Spleen (tissue), 11 donors: Measurements from ENCODE around the gene ABCE1. TPM values are rescaled to one million over a fixed set of nuclear protein-coding genes. Genes with fewer than 3 reads are reported as not detected.

Experiments used
- DNase-seq: peaks from one replicate; pipeline ENCODE4 v3.0.0-alpha.2; 2020
- H3K27ac ChIP-seq, 8 donors: fragments of 200-600 bp; sonication (generic) in 7 of 8; 1 replicate in 4 of 8; 2 replicates in 4 of 8; pipeline versions ENCODE4 v1.5.0 to v1.8.0; 2016 to 2021; ENCODE audit warnings: inconsistent platforms in 4 of 8, mild to moderate bottlenecking in 4 of 8, moderate library complexity in 1 of 8
- H3K27me3 ChIP-seq, 7 donors: fragments of 200-600 bp; sonication (generic) in 6 of 7; replicated peaks in 1 of 7; 1 replicate in 4 of 7; 2 replicates in 3 of 7; pipeline versions ENCODE4 v1.5.0 to v1.8.0; 2016 to 2021; ENCODE audit warnings: inconsistent platforms in 3 of 7, mild to moderate bottlenecking in 1 of 7
- H3K36me3 ChIP-seq, 6 donors: fragments of 200-600 bp; sonication (generic) in 5 of 6; 1 replicate in 4 of 6; 2 replicates in 2 of 6; pipeline versions ENCODE4 v1.5.0 to v1.8.0; 2016 to 2021; ENCODE audit warnings: inconsistent platforms in 2 of 6
- H3K4me1 ChIP-seq, 6 donors: fragments of 200-600 bp; sonication (generic) in 5 of 6; 1 replicate in 3 of 6; 2 replicates in 3 of 6; pipeline versions ENCODE4 v1.5.0 to v1.8.0; 2016 to 2021; ENCODE audit warnings: inconsistent platforms in 3 of 6
- H3K4me3 ChIP-seq, 8 donors: fragments of 200-600 bp; sonication (generic) in 7 of 8; 1 replicate in 4 of 8; 2 replicates in 4 of 8; pipeline versions ENCODE4 v1.5.0 to v1.8.0; 2016 to 2021; ENCODE audit warnings: inconsistent platforms in 4 of 8, mild to moderate bottlenecking in 4 of 8, moderate library complexity in 2 of 8
- H3K9me3 ChIP-seq, 8 donors: fragments of 200-600 bp; sonication (generic) in 7 of 8; 1 replicate in 4 of 8; 2 replicates in 4 of 8; pipeline versions ENCODE4 v1.5.0 to v1.8.0; 2016 to 2021; ENCODE audit warnings: inconsistent platforms in 4 of 8
- POLR2A ChIP-seq, 3 donors: fragments of 450-650 bp; IDR thresholded peaks; one replicate each; pipeline ENCODE4 v1.5.1; 2017; ENCODE audit warnings: antibody characterized with exemption in 3 of 3, mild to moderate bottlenecking in 1 of 3
- POLR2AphosphoS5 ChIP-seq, 3 donors: sonication (generic); formaldehyde crosslinking; IDR thresholded peaks; one replicate each; pipeline ENCODE4 v1.5.1; 2017; ENCODE audit warnings: antibody characterized with exemption in 3 of 3
- WGBS, 5 donors: extraction: QIAGEN DNeasy Blood & Tissue Kit in 3 of 5; methylation state at CpG; one replicate each; pipeline versions ENCODE4 v1.1.5 to v1.1.7; 2013 to 2018; 5-methylcytosine and 5-hydroxymethylcytosine counted together
- intact Hi-C: fragments of 100-400 bp; cut with DNase I; formaldehyde crosslinking; loops from one replicate; pipeline ENCODE4 v1.15.0; 2023; ENCODE audit warnings: low total_unique reads
- polyA plus RNA-seq, 3 donors: library from polyadenylated mRNA; stranded (reverse); fragments of 200-250 nt; gene quantifications; one replicate each; pipeline ENCODE4 v1.2.1, GENCODE V29; 2013
- total RNA-seq, 7 donors: library from RNA; depleted of rRNA in 3 of 7; stranded (reverse); fragments of >200 nt in 3 of 7; fragmentation: NEBNext Ultra II Directional in 4 of 7; extraction: Animal tissue kit (Norgen Biotek cat#: 25700) in 4 of 7; gene quantifications; one replicate each; pipeline versions ENCODE4 v1.1.0 to v1.2.1, GENCODE V29; 2016 to 2021
- TF ChIP-seq, protein P1 (sequence below), 11 experiments: fragments of 200-600 bp in 7 of 11; fragments of 450-650 bp in 4 of 11; sonication (generic) in 4 of 11; IDR thresholded peaks in 8 of 11; conservative IDR thresholded peaks in 3 of 11; 1 replicate in 7 of 11; 2 replicates in 4 of 11; pipeline versions ENCODE4 v1.4.0 to v1.8.0; 2016 to 2021; ENCODE audit warnings: antibody characterized with exemption in 11 of 11, inconsistent platforms in 4 of 11, mild to moderate bottlenecking in 1 of 11
- donor health status: healthy with polysubstance abuse.
- donor health status: DM: no; HTN: no; CAD: no; lungs with moderate emphysema.
- donor health status: DM: no; HTN: no; CAD: no.
- donor health status: Bipolar disorder and iron deficiency.
- donor health status: healthy.
- donor health status: DM: no; HTN: no; CAD: no.
- donor health status: DM: yes; HTN: yes; CAD: no.

The ABCE1 gene
- total and polyA plus RNA-seq, 10 donors = 16.9 to 83.5 (median 54.1) TPM

DNA sequence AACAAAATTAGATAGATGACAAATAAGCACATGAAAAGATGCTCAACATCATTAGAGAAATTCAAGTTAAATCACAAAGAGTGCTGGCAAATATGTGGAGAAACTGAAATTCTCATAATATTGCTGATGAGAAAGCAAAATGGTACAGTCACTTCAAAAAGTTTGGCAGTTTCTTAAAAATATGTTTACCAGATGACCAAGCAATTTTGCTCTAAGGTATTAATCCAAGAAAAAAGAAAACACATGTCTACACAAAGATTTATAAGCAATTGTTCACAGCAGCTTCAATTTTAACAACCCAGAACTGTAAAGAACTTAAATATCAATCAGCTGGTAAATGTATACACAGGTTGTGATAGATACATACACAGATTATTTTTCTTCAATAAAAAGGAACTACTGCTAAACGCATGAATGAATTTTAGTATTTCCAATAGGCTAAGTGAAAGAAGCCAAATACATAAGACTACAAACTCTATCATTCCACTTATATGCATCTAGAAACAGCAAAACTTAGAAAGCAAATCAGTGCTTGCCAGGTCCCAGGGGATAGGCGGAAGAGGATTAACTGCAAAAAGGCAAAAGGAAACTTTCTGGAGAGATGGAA is 70.6 kb downstream of the ABCE1 start:
- H3K4me3 ChIP-seq = no peak overlapping the region
- WGBS, 5 donors = 84 to 98% (median 89%) methylated on average over 2 of the region's 2 CpGs
- H3K4me1 ChIP-seq = peaks cover 0 to 44% (median 10%) of the 10 kb centered on the region in 6 donors
- DNase-seq = no peak
- intact Hi-C loops = no loop called here
- H3K27me3 ChIP-seq = no peaks in the 10 kb centered on the region
- no peaks in the 10 kb centered on the region for H3K9me3 ChIP-seq
- TF ChIP-seq, protein P1, sequence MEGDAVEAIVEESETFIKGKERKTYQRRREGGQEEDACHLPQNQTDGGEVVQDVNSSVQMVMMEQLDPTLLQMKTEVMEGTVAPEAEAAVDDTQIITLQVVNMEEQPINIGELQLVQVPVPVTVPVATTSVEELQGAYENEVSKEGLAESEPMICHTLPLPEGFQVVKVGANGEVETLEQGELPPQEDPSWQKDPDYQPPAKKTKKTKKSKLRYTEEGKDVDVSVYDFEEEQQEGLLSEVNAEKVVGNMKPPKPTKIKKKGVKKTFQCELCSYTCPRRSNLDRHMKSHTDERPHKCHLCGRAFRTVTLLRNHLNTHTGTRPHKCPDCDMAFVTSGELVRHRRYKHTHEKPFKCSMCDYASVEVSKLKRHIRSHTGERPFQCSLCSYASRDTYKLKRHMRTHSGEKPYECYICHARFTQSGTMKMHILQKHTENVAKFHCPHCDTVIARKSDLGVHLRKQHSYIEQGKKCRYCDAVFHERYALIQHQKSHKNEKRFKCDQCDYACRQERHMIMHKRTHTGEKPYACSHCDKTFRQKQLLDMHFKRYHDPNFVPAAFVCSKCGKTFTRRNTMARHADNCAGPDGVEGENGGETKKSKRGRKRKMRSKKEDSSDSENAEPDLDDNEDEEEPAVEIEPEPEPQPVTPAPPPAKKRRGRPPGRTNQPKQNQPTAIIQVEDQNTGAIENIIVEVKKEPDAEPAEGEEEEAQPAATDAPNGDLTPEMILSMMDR (IDR thresholded peaks at IDR 0.05 in 8 of 11, conservative IDR thresholded peaks at IDR 0.05 in 3 of 11) = no peak
- TF ChIP-seq POLR2A (IDR thresholded peaks at IDR 0.05) (no peak), POLR2AphosphoS5 (IDR thresholded peaks at IDR 0.05) (no peak)
- peaks cover 0 to 93% (median 33%) of the 10 kb centered on the region in 6 donors for H3K36me3 ChIP-seq
- peak overlapping the region in 1 of 8 donors; percentile 2 for H3K27ac ChIP-seq

DNA sequence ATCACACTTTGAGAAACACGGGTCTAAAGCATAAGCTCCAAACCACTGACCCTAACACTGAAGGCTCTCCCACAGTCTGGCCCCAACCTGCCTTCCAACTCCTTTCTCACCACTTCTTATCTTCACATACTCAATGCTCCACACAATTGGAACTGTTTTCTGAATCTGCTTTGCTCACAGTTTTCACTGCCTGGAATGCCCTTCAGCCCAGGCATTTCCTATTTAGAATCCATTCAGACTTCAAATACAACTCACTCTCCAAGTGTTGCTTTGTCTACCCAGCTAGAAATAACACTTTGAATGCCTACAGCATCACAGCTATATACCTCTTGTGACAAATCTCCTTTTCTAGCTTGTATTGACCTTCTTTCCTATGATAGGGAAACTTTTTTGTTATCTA is 72.1 kb downstream of the ABCE1 start:
- intact Hi-C loops = no loop called here
- Histone ChIP-seq H3K4me3 (no peak overlapping the region), H3K4me1 (peaks cover 0 to 59% (median 14%) of the 10 kb centered on the region in 6 donors), H3K9me3 (no peaks in the 10 kb centered on the region), H3K27me3 (no peaks in the 10 kb centered on the region), H3K36me3 (peaks cover 0 to 85% (median 32%) of the 10 kb centered on the region in 6 donors), H3K27ac (no peak overlapping the region)
- 89 to 95% (median 93%) methylated on average over 1 of the region's 1 CpG for WGBS, 5 donors
- no peak for DNase-seq
- TF ChIP-seq, protein P1 (IDR thresholded peaks at IDR 0.05 in 8 of 11, conservative IDR thresholded peaks at IDR 0.05 in 3 of 11) = no peak
- TF ChIP-seq POLR2A (IDR thresholded peaks at IDR 0.05) (no peak), POLR2AphosphoS5 (IDR thresholded peaks at IDR 0.05) (no peak)

DNA sequence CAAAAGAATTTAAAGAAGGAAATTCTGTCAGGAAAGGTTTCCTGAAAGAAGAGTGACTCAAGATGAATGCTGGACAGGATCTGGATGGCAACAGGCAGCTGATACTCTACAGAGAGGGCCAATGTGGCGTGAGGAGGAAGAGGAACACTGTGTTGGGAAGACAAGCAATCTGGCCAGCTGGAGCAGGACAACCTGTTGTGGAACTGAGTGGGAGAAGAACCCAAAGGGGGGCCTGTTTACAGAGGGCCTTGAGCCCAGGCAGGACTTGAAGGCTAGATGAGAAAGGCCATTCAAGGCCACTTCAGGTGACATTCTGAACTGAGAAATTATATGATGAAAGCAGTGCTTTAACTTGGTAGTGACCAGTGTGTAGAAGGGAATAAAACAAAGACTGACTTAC is 73.8 kb downstream of the ABCE1 start:
- Histone ChIP-seq H3K4me1 (peaks cover 14 to 76% (median 31%) of the 10 kb centered on the region in 6 donors), H3K36me3 (peaks cover 0 to 69% (median 30%) of the 10 kb centered on the region in 6 donors), H3K4me3 (no peak overlapping the region), H3K27me3 (no peaks in the 10 kb centered on the region), H3K9me3 (no peaks in the 10 kb centered on the region), H3K27ac (no peak overlapping the region)
- 60 to 89% (median 84%) methylated on average over 1 of the region's 1 CpG for WGBS, 5 donors
- TF ChIP-seq POLR2A (IDR thresholded peaks at IDR 0.05) (no peak), POLR2AphosphoS5 (IDR thresholded peaks at IDR 0.05) (no peak)
- TF ChIP-seq, protein P1 (IDR thresholded peaks at IDR 0.05 in 8 of 11, conservative IDR thresholded peaks at IDR 0.05 in 3 of 11) = no peak
- DNase-seq = no peak
- intact Hi-C loops = no loop called here

DNA sequence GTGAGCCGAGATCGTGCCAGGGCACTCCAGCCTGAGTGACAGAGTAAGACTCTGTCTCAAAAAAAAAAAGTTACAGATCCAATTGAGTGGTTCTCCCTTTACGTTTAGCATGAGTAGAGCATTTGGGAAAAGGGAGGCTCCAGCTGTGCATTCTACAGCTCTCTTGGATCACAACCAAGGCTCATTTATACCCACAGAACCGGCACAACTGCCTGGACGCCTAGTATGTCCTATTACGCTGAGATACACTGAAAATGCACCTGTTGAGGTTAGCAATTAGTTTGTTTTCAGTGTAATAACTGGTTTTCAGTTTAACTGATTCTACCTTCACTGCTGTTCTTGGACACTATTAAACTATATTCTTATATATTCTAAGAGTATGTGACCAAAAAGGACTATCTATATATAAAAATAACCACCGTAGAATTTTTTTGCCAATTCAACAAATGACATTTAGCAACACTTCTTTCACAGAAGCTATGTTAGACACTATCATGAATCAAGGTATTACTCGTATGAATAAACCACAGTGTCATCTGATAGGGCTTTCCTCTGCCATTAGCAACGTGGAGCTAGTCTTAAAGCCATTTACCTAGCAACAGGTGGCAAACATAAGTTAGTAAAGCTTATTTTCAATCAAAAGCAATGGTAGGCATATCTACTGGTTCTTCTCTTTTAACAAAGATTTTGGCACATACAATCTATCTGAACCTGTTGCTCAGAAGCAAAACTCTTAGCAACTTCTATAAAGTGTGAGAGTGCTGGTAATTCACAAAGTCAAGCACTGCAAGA is 78.7 kb downstream of the ABCE1 start:
- Histone ChIP-seq H3K27ac (peak overlapping the region; percentile 29 to 100 (median 98)), H3K27me3 (no peaks in the 10 kb centered on the region), H3K36me3 (peaks cover 0 to 24% (median 5%) of the 10 kb centered on the region in 6 donors), H3K4me1 (peaks cover 32 to 85% (median 48%) of the 10 kb centered on the region in 6 donors), H3K4me3 (peak overlapping the region in 5 of 8 donors; percentile 70 to 79 (median 72)), H3K9me3 (no peaks in the 10 kb centered on the region)
- TF ChIP-seq, protein P1 (IDR thresholded peaks at IDR 0.05 in 8 of 11, conservative IDR thresholded peaks at IDR 0.05 in 3 of 11) = no peak
- TF ChIP-seq POLR2AphosphoS5 (IDR thresholded peaks at IDR 0.05) (no peak), POLR2A (IDR thresholded peaks at IDR 0.05) (no peak)
- intact Hi-C loops = no loop called here
- DNase-seq = no peak
- WGBS, 5 donors = 55 to 69% (median 61%) methylated on average over 9 of the region's 9 CpGs
